Lower lobe of right lung (tissue), 2 donors: Measurements from ENCODE around the gene FGFRL1. TPM values are rescaled to one million over a fixed set of nuclear protein-coding genes. Genes with fewer than 3 reads are reported as not detected.

Experiments
- ATAC-seq, 2 donors: fragments of 200-7000 bp; cut with Tn5 transposase; one replicate each; pipeline ENCODE4 v1.9.1; 2020 to 2022; ENCODE audit warnings: mild to moderate bottlenecking in 2 of 2, moderate library complexity in 2 of 2
- DNase-seq: peaks from one replicate; pipeline ENCODE4 v3.0.0-alpha.2; 2020
- H3K27ac ChIP-seq: fragments of 200-600 bp; one replicate; pipeline ENCODE4 v1.8.0; 2022
- H3K27me3 ChIP-seq: fragments of 200-600 bp; one replicate; pipeline ENCODE4 v1.8.0; 2022; ENCODE audit warnings: low read depth
- H3K36me3 ChIP-seq: fragments of 200-600 bp; one replicate; pipeline ENCODE4 v1.8.0; 2022; ENCODE audit warnings: mild to moderate bottlenecking
- H3K4me1 ChIP-seq: fragments of 200-600 bp; one replicate; pipeline ENCODE4 v1.8.0; 2022
- H3K4me3 ChIP-seq: fragments of 200-600 bp; one replicate; pipeline ENCODE4 v1.8.0; 2022; ENCODE audit warnings: mild to moderate bottlenecking
- H3K9me3 ChIP-seq: fragments of 200-600 bp; one replicate; pipeline ENCODE4 v1.8.0; 2022
- intact Hi-C: fragments of 100-400 bp; cut with DNase I; formaldehyde crosslinking; loops from one replicate; pipeline ENCODE4 v1.11.0; 2022
- total RNA-seq: library from RNA; stranded (reverse); fragmentation: NEBNext Ultra II Directional; extraction: Animal tissue kit (Norgen Biotek cat#: 25700); gene quantifications from one replicate; pipeline ENCODE4 v1.2.1, GENCODE V29; 2021
- TF ChIP-seq, protein P1 (sequence below): fragments of 200-600 bp; IDR thresholded peaks from one replicate; pipeline ENCODE4 v1.8.0; 2022; ENCODE audit warnings: antibody characterized with exemption, mild to moderate bottlenecking
- donor health status: DM: no; HTN: yes; CAD: no; lungs with severe emphysema.

The FGFRL1 gene
- total RNA-seq, 1 donor from 2014 or later: 23.4 TPM

- Histone ChIP-seq H3K27me3 (peaks cover 9% of the 10 kb centered on the region), H3K4me1 (no peaks in the 10 kb centered on the region), H3K36me3 (no peaks in the 10 kb centered on the region), H3K27ac (no peak overlapping the region), H3K4me3 (no peak overlapping the region), H3K9me3 (no peaks in the 10 kb centered on the region)
- TF ChIP-seq, protein P1, sequence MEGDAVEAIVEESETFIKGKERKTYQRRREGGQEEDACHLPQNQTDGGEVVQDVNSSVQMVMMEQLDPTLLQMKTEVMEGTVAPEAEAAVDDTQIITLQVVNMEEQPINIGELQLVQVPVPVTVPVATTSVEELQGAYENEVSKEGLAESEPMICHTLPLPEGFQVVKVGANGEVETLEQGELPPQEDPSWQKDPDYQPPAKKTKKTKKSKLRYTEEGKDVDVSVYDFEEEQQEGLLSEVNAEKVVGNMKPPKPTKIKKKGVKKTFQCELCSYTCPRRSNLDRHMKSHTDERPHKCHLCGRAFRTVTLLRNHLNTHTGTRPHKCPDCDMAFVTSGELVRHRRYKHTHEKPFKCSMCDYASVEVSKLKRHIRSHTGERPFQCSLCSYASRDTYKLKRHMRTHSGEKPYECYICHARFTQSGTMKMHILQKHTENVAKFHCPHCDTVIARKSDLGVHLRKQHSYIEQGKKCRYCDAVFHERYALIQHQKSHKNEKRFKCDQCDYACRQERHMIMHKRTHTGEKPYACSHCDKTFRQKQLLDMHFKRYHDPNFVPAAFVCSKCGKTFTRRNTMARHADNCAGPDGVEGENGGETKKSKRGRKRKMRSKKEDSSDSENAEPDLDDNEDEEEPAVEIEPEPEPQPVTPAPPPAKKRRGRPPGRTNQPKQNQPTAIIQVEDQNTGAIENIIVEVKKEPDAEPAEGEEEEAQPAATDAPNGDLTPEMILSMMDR: no peak
- intact Hi-C loops: no loop called here
- ATAC-seq (no peak), DNase-seq (no peak)
These were observed 64.6 kb downstream of the FGFRL1 start for GRCh38 chr4:1075809-1076699.

Other genes with a start within 250 kb of the FGFRL1 start
- 3.9 TPM for gene CPLX1, start 185.5 kb upstream of the FGFRL1 start, total RNA-seq
- 130 TPM for gene GAK, start 79.3 kb upstream of the FGFRL1 start, total RNA-seq
- 45.3 TPM for gene TMEM175, start 79.2 kb upstream of the FGFRL1 start, total RNA-seq
- 18.8 TPM for gene DGKQ, start 38.1 kb upstream of the FGFRL1 start, total RNA-seq
- gene IDUA, start 24.6 kb upstream of the FGFRL1 start, total RNA-seq: 46.0 TPM
- 1.0 TPM for gene SLC26A1, start 18.2 kb upstream of the FGFRL1 start, total RNA-seq
- 6.8 TPM for gene RNF212, start 101.9 kb downstream of the FGFRL1 start, total RNA-seq
- gene SPON2, start 161.0 kb downstream of the FGFRL1 start, total RNA-seq: 32.0 TPM
- gene CTBP1, start 237.5 kb downstream of the FGFRL1 start, total RNA-seq: 165 TPM